Stimulated activated CD8-positive, alpha-beta memory T cell treated with anti-CD3 and anti-CD28 coated beads, Interleukin-4, amount 100 ng/mL, for 4 hours (primary cell): ENCODE measurements around the gene SHFL.

Experiments
- DNase-seq, 2 donors: peaks; one replicate each; pipeline ENCODE4 v3.0.0-alpha.2; 2020; ENCODE audit warnings: low read depth in 2 of 2, low spot score in 1 of 2

SHFL gene

DNA sequence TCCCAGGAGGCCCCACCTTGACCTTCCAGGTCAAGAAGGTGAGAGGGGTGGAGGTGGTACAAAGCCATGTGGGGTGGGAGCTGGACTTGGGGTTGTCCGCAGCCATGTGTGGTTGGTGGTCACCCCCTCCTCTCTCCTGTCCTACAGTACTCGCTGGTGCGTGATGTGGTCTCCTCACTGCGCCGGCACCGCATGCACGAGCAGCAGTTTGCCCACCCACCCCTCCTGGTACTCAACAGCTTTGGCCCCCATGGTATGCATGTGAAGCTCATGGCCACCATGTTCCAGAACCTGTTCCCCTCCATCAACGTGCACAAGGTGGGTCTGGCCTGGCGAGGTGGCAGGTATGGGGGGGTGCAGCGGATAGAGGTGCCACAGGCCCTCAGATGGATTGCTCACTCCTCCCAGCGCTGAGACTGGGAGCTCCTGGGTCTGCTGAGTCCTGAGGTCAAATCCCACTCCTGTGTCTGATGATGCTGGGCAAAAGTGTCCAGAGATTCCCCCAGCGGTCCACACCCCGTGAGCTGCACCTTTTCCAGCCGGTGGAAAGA, 21.8 kb downstream of the SHFL start:
- no peak for DNase-seq

DNA sequence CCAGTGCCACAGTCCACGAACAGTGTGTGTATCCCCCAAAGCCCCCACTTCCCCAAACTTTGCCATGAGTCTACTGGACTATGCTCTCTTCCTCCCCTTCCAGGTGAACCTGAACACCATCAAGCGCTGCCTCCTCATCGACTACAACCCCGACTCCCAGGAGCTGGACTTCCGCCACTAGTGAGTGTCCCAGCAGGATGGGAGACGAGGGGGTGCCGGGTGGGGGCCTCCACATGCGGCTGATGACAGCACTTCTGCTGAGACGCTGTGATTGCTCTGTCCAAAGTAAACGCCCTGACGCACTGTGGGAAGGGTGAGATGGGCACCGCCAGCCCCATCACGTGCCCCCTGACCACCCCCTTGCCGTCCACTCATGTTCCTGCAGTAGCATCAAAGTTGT, 23.4 kb downstream of the SHFL start:
- no peak for DNase-seq

DNA sequence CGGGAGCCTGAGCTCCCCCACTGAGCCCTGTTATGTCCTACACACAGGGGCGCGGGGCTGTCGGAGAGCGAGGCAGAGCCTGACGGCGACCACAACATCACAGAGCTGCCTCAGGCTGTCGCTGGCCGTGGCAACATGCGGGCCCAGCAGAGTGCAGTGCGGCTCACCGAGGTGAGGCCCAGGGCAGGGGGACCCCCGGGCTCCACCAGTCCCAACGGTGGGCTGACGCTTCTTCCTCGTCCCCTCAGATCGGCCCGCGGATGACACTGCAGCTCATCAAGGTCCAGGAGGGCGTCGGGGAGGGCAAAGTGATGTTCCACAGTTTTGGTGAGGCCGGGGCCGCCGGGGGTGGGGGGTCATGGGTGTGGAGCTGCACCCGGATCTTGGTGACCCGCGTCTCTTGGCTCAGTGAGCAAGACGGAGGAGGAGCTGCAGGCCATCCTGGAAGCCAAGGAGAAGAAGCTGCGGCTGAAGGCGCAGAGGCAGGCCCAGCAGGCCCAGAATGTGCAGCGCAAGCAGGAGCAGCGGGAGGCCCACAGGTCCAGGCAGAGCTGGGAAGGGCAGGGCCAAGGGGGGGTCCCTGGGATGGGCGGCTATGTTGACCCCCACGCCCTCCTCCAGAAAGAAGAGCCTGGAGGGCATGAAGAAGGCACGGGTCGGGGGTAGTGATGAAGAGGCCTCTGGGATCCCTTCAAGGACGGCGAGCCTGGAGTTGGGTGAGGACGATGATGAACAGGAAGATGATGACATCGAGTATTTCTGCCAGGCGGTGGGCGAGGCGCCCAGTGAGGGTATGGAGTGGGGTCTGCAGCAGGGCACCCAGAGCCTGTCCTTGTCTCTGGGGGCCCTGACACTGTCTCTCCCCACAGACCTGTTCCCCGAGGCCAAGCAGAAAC, 24.2 kb downstream of the SHFL start:
- no peak for DNase-seq

DNA sequence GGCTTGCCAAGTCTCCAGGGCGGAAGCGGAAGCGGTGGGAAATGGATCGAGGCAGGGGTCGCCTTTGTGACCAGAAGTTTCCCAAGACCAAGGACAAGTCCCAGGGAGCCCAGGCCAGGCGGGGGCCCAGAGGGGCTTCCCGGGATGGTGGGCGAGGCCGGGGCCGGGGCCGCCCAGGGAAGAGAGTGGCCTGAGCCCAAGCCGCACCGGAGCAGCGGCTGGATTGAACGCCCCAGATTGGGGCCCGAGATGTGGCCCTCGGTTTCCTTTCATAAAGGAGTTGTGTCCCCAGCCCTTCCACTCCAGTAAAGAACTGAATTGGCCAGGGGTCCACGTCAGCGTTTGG, 24.8 kb downstream of the SHFL start:
- DNase-seq = no peak

DNA sequence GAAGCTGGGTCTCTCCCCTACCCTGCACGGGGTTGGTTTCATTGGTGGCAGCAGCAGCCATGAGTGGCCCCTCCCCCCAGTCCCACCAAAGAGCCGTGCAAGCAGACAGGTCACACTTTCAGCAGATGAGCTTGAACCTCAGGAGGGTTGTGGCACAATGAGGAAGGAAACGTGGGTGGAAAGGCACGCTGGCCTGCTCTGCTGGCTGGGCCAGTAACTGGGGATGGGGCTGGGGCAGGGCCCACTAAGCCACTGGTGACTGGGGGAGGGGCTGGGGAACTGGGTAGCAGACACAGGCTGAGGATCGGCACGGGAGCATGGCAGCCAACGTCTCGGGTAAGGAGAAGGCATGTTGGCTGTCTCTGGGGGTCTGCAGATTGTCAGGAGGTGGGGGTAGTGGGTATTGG, 25.3 kb downstream of the SHFL start, which contains the start of gene P2RY11:
TSS of gene P2RY11 (plus strand) at position 289 of the 407 bp plus-strand sequence. CDS start at position 318, 29 bp downstream.
- no peak for DNase-seq

DNA sequence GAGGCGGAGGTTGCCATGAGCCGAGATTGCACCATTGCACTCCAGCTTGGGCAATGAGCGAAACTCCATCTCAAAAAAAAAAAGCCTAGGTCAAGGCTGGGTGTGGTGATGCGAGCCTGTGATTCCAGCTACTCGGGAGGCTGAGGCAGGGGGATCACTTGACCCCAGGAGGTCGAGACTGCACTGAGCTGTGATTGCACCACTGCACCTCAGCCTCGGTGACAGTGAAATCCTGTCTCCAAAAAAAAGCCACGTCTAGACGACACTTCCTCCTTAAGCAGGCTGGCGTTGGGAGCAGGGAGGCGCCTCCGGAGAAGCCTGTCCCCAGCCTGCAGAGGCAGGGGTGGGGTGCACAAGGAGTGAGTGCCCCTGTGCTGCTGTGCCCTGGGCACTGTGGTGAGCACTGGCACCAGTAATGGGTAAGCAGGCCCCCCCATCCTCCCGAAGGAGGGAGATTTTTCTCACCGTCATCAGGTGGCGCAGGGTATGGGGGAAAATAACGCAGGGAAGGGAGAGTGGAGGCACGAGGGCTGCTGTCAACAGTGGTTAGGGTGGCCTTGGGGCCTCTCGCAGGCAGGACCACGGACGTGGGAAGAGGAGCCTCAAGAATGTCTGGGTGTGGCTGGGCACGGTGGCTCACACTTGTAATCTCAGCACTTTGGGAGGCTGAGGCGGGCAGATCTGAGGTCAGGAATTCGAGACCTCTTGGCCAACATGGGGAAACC, 26.1 kb downstream of the SHFL start:
- DNase-seq = peak in 1 of 2 donors; percentile 58

DNA sequence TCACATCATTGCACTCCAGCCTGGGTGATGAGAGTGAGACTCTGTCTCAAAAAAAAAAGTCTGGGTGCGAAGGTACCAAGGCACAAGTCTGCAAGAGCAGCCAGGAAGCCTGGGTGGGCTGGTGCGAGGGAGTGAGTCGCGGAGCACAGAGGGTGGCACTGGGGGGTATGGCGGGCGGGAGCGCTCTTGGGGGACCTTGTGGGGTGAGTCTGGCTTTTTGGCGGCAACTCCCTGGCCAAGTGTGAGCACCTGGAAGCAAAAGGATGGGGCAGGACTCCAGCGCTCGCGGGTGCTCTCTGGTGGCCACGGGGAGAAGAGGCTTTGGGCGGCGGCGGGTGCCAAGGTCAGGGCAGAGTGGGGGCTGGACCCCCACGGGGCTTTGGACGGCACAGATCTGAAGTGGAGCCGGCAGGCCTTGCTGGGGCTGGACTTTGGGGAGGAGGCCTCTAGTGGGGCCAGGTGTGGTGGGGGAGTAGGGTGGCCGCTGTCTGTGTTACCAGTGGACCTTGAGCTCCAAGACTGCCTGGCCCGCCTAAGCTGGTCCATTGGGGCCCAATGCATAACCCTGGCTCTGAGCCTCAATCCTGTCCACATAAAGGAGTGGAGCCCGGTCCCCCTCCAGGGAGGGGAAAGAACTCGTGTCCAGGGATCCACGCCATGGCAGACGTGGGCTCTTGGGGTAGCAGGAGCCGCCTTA, 26.9 kb downstream of the SHFL start:
- peak; percentile 44 to 49 for DNase-seq

DNA sequence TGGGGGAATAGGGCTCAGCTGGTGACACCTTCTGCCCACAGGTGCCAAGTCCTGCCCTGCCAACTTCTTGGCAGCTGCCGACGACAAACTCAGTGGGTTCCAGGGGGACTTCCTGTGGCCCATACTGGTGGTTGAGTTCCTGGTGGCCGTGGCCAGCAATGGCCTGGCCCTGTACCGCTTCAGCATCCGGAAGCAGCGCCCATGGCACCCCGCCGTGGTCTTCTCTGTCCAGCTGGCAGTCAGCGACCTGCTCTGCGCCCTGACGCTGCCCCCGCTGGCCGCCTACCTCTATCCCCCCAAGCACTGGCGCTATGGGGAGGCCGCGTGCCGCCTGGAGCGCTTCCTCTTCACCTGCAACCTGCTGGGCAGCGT, 27.5 kb downstream of the SHFL start:
- DNase-seq = no peak

DNA sequence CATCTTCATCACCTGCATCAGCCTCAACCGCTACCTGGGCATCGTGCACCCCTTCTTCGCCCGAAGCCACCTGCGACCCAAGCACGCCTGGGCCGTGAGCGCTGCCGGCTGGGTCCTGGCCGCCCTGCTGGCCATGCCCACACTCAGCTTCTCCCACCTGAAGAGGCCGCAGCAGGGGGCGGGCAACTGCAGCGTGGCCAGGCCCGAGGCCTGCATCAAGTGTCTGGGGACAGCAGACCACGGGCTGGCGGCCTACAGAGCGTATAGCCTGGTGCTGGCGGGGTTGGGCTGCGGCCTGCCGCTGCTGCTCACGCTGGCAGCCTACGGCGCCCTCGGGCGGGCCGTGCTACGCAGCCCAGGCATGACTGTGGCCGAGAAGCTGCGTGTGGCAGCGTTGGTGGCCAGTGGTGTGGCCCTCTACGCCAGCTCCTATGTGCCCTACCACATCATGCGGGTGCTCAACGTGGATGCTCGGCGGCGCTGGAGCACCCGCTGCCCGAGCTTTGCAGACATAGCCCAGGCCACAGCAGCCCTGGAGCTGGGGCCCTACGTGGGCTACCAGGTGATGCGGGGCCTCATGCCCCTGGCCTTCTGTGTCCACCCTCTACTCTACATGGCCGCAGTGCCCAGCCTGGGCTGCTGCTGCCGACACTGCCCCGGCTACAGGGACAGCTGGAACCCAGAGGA, 28.0 kb downstream of the SHFL start:
- no peak for DNase-seq

DNA sequence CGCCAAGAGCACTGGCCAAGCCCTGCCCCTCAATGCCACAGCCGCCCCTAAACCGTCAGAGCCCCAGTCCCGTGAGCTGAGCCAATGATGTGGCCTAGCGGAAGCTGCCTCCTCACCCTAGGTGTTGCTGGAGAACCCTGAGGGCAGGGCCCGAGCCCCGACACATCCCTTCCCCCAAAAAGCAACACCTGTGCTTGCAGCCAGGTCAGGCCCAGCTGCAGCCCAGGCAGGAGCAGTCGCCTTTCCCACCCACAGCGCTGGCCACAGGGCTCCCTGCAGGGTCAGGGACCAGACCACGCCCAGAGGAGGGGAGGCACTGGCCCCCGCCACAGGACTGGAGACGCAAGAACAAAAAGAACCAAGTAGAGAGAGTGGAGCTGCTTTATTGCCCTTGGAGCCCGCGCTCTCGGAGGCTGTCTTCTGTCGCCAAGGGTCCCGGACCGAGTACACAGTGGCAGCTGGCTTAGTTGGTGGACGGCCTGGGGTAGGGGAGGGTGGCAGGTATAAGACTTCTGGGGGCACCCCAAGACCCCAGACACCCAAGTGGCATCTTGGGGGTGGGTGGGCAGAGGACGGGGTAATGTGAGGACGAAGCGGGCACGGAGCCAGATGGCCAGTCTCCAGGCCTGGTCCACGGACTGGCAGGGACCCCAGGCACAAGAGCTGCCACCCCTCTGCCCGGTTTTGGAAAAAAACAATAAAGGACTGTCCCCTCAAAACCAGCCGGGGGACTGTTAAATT, 28.7 kb downstream of the SHFL start:
- no peak for DNase-seq

DNA sequence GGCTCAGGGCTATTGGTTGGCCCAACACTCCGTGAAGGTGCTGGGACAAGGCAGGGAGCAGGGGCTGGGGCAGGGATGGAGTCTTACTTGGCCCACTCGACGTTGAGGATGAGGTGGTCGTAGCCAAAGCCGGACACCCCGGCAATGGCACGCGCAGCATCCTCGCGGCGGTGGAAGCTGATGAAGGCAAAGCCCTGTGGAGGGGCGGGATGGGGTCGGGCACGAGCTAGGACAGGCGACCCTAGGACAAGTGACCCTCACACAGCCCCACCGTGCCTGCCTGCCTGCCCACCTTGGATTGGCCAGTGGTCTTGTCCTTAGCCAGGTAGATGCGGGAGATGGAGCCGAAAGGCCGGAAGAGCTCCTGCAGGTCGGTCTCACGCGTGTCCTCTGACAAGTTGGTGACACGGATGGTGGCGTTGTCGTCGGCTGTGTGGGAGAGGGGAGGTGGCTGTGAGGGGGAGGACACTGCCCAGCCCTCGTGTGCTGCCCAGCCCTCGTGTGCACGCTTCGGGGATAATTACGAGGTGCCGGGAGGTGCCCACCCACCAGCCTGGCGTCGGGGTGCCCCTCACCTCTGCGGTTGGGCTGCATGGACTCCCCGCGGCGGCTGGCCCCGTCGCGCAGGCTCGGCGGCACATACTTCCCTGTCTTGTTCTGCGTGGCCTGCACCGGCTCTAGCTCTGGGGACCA, 29.4 kb downstream of the SHFL start:
- DNase-seq = no peak

DNA sequence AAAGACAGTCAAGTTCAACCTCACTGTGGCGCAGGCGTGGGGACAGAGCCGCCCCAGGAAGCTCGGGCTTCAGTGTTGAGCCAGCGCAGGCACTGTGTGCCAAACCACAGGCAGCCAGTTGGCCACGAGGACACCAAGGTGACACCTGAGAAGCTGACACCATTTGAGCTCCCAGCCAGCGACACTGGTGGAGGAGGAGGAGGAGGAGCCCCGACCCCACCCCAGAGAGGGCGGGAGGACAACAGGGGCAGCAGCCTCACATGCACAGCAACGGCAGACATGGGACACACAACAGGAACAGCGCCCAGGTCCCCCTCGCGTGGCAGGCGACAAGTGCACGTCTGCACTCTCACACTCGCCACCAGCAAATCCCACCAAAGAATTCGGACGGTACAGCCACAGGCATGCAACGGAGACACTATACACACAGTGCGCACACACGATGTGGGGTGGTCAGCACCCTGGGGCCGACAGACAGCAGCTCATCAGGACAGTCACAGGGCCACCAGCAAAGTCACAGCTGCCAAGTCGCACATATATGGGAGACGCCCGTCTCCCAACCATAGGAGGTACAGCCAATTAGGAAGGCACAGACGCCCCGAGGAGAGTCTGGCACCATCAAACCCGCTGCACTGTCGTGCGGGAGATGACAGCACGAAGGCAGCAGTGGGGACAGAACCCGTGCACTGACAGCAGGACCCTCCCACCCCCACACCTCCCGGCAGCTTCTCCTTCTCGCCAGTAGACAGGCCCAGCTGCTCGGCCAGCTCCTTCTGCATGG, 30.2 kb downstream of the SHFL start:
- no peak for DNase-seq

DNA sequence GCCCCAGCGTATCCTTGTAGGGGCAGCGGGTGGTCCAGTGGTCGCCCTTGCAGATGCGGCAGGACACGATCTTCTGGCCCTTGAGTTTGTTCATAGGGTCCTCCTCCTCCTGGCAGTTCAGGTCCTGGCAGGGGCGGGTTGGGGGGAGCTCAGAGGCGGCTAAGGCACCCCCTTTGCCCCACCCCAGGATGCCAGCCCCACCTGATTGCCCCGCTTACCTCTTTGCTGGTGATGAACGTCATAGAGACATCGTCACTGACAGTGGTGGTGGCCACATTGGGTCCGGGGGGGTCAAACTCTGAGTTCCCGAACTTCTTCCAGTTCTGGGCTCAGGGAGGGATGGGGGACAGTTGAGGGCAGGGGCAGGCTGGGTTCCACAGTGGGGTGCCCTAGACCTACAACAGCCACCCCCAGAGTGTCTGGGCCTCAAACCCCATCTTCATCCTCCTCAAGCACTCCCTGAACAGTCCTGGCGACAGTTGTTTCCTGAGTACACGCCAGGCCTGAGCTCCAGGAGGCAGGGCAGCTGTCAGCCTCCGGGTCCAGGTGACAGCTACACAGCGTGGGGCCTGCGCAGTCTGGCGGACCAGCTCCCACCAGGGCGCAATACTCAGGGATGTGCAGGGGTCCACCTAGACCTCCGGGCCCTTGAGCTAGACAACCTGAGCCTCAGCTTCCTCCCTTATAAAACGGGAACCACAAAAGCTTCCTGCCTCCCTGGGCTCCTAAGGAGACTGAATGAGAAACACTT, 30.9 kb downstream of the SHFL start:
- DNase-seq = no peak

DNA sequence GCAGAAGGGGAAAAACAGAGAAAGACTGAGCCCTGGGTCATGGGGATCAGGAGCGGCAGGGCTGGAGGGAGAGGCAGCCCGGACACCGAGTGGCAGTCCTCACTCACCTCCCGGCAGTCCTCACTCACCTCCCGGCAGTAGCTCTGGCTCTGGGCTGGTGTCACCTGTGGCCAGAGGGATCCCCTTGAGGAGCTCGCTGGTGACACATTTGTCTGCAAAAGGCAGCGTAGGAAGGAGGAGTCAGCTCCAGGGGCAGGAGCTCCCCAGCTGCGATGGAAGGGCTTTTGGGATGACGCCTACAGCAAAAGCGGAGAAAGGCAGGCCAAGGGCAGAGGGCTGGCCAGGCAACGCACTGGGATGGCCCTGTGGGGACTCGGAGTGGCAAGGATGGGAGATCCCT, 32.8 kb downstream of the SHFL start:
- no peak for DNase-seq

DNA sequence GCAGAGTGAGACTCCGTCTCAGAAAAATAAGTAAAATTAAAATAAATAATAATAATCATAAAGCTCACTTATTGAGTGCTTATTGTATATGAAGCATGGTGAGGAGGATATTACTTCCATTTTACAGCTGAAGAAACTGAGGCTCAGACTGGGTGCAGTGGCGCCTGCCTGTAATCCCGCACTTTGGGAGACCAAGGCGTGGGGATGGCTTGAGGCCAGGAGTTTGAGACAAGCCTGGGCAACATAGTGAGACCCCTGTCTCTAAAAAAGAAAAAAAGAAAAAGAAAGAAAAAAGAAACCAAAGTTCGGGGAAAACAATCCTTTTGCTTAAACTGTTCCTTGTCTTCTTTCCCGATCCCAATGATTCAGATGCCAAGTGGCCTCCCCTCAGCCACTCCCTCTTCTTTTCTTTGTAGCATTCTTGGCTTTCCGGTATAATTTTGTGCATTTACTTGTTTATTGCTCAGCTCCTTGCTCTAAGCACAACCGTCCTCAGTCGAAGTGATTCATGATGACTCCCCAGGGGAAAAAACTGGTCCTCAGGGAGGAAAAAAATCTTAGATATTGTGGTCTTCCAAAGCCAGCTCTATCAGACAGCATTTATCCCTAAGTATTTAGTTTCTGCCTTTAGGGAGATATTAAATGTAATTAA, 34.5 kb downstream of the SHFL start:
- DNase-seq = no peak

DNA sequence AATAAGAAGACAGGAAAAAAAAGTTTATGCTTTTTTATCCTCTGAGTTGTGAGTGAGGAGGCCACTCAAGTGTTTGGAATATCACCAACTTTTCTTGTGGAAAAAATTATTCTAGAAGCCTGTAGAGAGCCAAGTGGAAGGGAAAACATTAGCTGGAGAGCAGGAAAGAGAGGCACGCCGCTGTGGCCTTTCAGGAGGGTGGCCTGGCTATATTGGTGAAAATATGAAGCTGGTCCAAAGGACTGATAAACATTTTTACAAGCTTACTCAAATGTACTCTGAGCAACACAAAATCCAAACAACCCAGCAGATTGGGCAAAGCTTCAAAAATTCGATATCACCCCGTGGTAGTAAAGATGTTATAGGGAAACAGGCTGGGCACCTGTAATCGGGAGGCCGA, 35.9 kb downstream of the SHFL start:
- DNase-seq = no peak

DNA sequence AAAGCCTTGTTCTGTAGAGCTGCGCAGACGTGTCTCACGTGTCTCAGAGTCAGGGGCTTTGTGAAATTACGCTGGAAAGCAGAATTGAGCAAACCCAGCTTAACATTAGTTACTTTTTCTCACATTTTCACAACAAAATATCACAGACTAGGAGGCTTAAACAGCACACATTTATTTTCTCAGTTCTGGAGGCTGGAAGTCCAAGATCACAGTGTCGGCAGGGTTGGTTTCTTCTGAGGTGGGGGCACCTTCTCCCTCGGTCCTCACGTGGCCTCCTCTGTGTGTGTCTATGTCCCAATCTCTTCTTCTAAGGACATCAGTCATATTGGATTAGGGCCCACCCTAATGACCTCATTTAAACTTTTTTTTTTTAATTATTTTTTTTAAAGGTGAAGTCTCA, 38.3 kb downstream of the SHFL start:
- no peak for DNase-seq

DNA sequence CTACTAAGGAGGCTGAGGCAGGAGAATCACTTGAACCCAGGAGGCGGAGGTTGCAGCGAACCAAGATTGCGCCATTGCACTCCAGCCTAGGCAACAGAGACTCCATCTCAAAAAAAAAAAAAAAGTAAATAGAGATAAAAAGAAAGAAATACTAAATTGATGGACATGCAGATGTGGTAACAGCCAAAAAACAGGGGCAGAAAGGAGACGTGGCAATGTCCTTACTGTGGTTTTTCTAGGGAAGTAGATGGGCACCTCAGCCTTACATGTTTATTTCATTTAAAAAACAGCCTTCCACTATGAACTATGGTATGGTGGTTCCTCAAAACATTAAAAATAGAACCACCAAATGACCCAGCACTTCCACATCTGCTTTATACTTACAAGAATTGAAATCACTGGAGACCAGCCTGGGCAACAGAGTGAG, 40.1 kb downstream of the SHFL start:
- DNase-seq = no peak
